PC-9 (cell line): ENCODE data around the gene JAG2. TPM values are rescaled to one million over a fixed set of nuclear protein-coding genes. Genes with fewer than 3 reads are reported as not detected.

ENCODE experiments used
- BruUV-seq: library from RNA; stranded (reverse); fragments of 400-500 nt; replicated peaks from 2 replicates; lab custom pipeline; 2021; lab: Mats Ljungman, UMichigan
- CTCF ChIA-PET: fragments of 300-600 bp; sonication (Branson Sonifier 250); formaldehyde crosslinking; loops from one replicate; lab custom pipeline; 2022; ENCODE audit warnings: antibody characterized with exemption; lab: Charles Lee
- POLR2A ChIA-PET: fragments of 300-600 bp; sonication (Branson Sonifier 250); formaldehyde crosslinking; loops from one replicate; lab custom pipeline; 2022; ENCODE audit warnings: antibody characterized with exemption; ENCODE audit not compliant: unreplicated experiment; lab: Charles Lee
- DNase-seq, 2 experiments: peaks; one replicate each; pipeline versions ENCODE4 v3.0.0 to v3.0.0-alpha.2; 2015 to 2022; ENCODE audit warnings: mixed read lengths in 1 of 2
- H2AFZ ChIP-seq: fragments of 200-600 bp; sonication (generic); 2 replicates; pipeline ENCODE4 v1.8.1; 2017; ENCODE audit warnings: antibody characterized with exemption
- H3F3A ChIP-seq: fragments of 200-600 bp; sonication (generic); 2 replicates; pipeline ENCODE4 v1.8.1; 2017; ENCODE audit warnings: antibody characterized with exemption, mild to moderate bottlenecking, low read depth; ENCODE audit not compliant: insufficient read depth
- H3K27ac ChIP-seq: fragments of 200-600 bp; sonication (generic); 2 replicates; pipeline ENCODE4 v1.6.1; 2016; ENCODE audit warnings: mixed run types
- H3K27me3 ChIP-seq: fragments of 200-600 bp; sonication (generic); 2 replicates; pipeline ENCODE4 v1.6.1; 2016; ENCODE audit warnings: low read depth, mixed run types; ENCODE audit not compliant: insufficient read depth
- H3K36me3 ChIP-seq: fragments of 200-600 bp; sonication (generic); 2 replicates; pipeline ENCODE4 v1.6.1; 2016; ENCODE audit warnings: low read depth, mixed run types
- H3K4me1 ChIP-seq: fragments of 200-600 bp; sonication (generic); replicated peaks from 2 replicates; pipeline ENCODE4 v1.6.1; 2016; ENCODE audit warnings: mixed run types; ENCODE audit not compliant: insufficient read depth
- H3K4me2 ChIP-seq: fragments of 200-600 bp; sonication (generic); 2 replicates; pipeline ENCODE4 v1.6.1; 2017; ENCODE audit warnings: mixed run types
- H3K4me3 ChIP-seq: fragments of 200-600 bp; sonication (generic); 2 replicates; pipeline ENCODE4 v1.6.1; 2016; ENCODE audit warnings: mixed run types
- H3K79me2 ChIP-seq: fragments of 200-600 bp; sonication (generic); 2 replicates; pipeline ENCODE4 v1.6.1; 2017; ENCODE audit warnings: low read depth, mixed run types
- H3K9me2 ChIP-seq: fragments of 200-600 bp; sonication (generic); 2 replicates; pipeline ENCODE4 v1.8.1; 2017; ENCODE audit warnings: mild to moderate bottlenecking; ENCODE audit not compliant: insufficient read depth
- H3K9me3 ChIP-seq: fragments of 200-600 bp; sonication (generic); 2 replicates; pipeline ENCODE4 v1.8.1; 2016; ENCODE audit warnings: low read depth; ENCODE audit not compliant: insufficient read depth
- H4K20me1 ChIP-seq: fragments of 200-600 bp; sonication (generic); 2 replicates; pipeline ENCODE4 v1.8.1; 2017; ENCODE audit not compliant: insufficient read depth
- EZH2 ChIP-seq: fragments of 200-600 bp; sonication (generic); IDR thresholded peaks from 2 replicates; pipeline ENCODE4 v1.8.0; 2017; ENCODE audit warnings: antibody characterized with exemption, low read depth
- intact Hi-C: fragments of 100-400 bp; cut with micrococcal nuclease; formaldehyde crosslinking; loops from one replicate; pipeline ENCODE4 v1.10.0; 2022; ENCODE audit not compliant: unreplicated experiment
- total RNA-seq: library from RNA; stranded (reverse); gene quantifications from 2 replicates; pipeline ENCODE4 v1.2.3, GENCODE V29; 2021
- TF ChIP-seq, protein P1 (sequence below): fragments of 200-600 bp; sonication (generic); conservative IDR thresholded peaks from 2 replicates; pipeline ENCODE4 v1.6.1; 2017; ENCODE audit warnings: mixed run types, antibody characterized with exemption, mild to moderate bottlenecking, moderate library complexity

The JAG2 gene
- total RNA-seq, 1 experiment from 2014 or later: 17.8 TPM

DNA sequence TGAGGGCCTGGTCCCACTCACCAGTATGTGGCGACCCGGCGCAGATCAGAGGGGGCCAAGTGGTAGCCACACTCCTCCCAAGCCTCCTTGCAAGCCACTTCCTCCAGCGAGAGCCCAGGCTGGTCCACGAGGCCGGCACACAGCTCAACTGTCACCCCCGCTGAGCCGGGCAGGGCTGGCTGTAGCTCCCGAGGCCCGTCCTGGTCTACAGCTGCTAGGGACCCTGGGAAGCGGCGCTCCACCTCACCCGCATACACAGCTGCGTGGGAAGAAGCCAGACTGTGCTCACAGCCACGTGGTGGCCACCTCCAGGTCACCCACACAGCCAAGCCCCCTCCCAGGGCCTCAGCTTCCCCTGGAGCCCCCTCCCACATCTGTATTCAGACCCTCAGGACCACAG is 7.9 kb upstream of the JAG2 start:
- peaks cover 20% of the 10 kb centered on the region for H4K20me1 ChIP-seq
- ChIA-PET CTCF (no interaction called here), POLR2A (no interaction called here)
- H3K9me2 ChIP-seq: no peaks in the 10 kb centered on the region
- peaks cover 13% of the 10 kb centered on the region for H3K4me1 ChIP-seq
- no peak overlapping the region for H3K4me3 ChIP-seq
- no peaks in the 10 kb centered on the region for H3K79me2 ChIP-seq
- H3K27ac ChIP-seq: no peak overlapping the region
- H3K4me2 ChIP-seq: no peak overlapping the region
- TF ChIP-seq, protein P1, sequence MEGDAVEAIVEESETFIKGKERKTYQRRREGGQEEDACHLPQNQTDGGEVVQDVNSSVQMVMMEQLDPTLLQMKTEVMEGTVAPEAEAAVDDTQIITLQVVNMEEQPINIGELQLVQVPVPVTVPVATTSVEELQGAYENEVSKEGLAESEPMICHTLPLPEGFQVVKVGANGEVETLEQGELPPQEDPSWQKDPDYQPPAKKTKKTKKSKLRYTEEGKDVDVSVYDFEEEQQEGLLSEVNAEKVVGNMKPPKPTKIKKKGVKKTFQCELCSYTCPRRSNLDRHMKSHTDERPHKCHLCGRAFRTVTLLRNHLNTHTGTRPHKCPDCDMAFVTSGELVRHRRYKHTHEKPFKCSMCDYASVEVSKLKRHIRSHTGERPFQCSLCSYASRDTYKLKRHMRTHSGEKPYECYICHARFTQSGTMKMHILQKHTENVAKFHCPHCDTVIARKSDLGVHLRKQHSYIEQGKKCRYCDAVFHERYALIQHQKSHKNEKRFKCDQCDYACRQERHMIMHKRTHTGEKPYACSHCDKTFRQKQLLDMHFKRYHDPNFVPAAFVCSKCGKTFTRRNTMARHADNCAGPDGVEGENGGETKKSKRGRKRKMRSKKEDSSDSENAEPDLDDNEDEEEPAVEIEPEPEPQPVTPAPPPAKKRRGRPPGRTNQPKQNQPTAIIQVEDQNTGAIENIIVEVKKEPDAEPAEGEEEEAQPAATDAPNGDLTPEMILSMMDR: no peak
- TF ChIP-seq EZH2: no peak
- intact Hi-C loops: no loop called here
- H3K36me3 ChIP-seq: no peaks in the 10 kb centered on the region
- no peaks in the 10 kb centered on the region for H3K9me3 ChIP-seq
- H2AFZ ChIP-seq: no peak overlapping the region
- BruUV-seq: no TSS peak
- H3F3A ChIP-seq: peaks cover 5% of the 10 kb centered on the region
- no peak for DNase-seq
- H3K27me3 ChIP-seq: no peaks in the 10 kb centered on the region

DNA sequence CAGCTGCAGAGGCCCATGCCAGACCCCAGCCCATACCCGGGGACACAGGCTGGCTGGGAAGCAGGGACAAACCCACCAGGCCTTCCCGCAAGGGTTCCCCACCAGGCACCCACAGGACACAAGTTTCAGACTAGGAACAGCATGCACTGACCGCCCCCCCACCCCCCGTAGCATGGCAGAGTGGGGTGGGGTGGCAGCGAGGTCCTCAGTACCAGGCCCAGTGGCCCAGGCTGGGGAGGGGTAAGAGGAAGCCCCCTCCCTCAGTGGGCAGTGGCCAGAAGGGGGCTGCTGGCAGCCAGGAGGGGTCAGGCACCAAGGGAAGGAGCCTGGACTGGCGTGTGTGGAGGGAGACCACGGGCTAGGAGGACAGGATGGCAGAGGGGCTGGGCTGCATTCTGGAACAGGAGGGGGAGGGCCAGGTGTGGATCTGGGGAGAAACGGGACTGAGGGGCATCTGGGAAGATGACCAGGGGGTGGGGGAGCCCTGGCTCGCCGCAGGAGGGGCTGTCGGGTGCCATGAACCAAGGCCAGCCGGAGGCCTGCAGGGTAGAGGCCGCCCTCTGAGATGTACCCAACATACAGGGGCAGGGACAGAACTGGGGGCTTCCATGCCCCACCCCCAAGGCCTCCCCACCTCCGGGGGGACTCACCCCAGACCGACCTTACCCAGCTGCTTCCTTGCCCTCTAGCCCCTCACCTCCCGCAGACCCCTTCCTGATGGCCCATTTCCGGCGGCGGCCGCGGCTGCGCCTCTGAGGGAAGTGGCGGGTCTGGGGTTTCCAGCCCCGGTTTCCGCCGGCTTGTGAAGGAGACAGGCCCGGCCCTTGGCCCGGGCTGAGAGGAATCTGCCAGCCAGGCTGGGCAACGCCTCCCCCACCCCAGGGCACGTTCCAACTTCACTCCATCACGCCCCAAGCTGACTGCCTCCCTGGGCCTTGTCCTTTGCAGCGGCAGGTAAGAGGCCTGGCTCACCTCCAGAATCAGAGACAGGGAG is 5.6 kb upstream of the JAG2 start:
- Histone ChIP-seq H3K79me2 (no peaks in the 10 kb centered on the region), H4K20me1 (peaks cover 17% of the 10 kb centered on the region), H3K27me3 (no peaks in the 10 kb centered on the region), H3K4me3 (no peak overlapping the region), H3K9me2 (no peaks in the 10 kb centered on the region), H3F3A (peaks cover 5% of the 10 kb centered on the region), H3K9me3 (no peaks in the 10 kb centered on the region), H3K4me1 (peaks cover 5% of the 10 kb centered on the region), H3K36me3 (no peaks in the 10 kb centered on the region), H3K27ac (no peak overlapping the region), H2AFZ (no peak overlapping the region), H3K4me2 (no peak overlapping the region)
- ChIA-PET CTCF (no interaction called here), POLR2A (no interaction called here)
- intact Hi-C loops: no loop called here
- BruUV-seq: no TSS peak
- no peak for DNase-seq
- no peak for TF ChIP-seq EZH2
- TF ChIP-seq, protein P1: no peak

DNA sequence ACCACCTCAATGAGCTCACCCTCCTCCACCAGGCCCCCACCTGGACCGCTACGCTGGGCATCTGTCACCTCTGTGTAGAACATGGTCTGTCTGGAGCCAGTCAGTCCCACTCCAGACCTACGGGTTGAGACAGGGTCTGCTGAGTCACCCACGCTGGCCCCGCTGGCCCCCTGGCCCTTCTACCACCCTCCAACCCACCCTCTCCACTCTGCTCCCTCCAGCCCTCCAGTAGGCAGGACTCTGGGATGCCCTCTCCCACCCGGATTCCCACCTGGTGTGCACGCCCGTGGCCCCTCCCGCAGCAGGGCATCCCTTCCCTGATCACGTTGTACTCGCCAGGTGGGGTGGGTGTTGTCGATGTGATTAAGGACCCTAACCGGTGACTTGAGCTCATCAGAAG is 4.6 kb upstream of the JAG2 start:
- Histone ChIP-seq H3F3A (peaks cover 5% of the 10 kb centered on the region), H3K4me2 (no peak overlapping the region), H3K4me1 (peaks cover 5% of the 10 kb centered on the region), H3K9me2 (no peaks in the 10 kb centered on the region), H2AFZ (no peak overlapping the region), H3K79me2 (no peaks in the 10 kb centered on the region), H3K27ac (no peak overlapping the region), H3K27me3 (no peaks in the 10 kb centered on the region), H3K4me3 (no peak overlapping the region), H3K36me3 (no peaks in the 10 kb centered on the region), H3K9me3 (no peaks in the 10 kb centered on the region), H4K20me1 (peaks cover 17% of the 10 kb centered on the region)
- intact Hi-C loops: no loop called here
- ChIA-PET CTCF (no interaction called here), POLR2A (no interaction called here)
- TF ChIP-seq EZH2: no peak
- TF ChIP-seq, protein P1: no peak
- no peak for DNase-seq
- no TSS peak for BruUV-seq
